ENCODE measurements around the gene ZBP1.
A peak's percentile ranks its signal among the peaks of the same experiment; 100 is the strongest.

ZBP1 gene

GRCh38 chr20:57601737-57602136 is 18.5 kb downstream of the ZBP1 start:
- FAIRE-seq (no peak), DNase-seq (ENCODE audit: insufficient read length, low spot score) (no peak)
- TF ChIP-seq SPI1 (IDR thresholded peaks at IDR 0.05; ENCODE audit: low read depth, low read length) (no peak), TAF1 (IDR thresholded peaks at IDR 0.05; ENCODE audit: low read depth, low read length) (no peak), POU2F2 (IDR thresholded peaks at IDR 0.05; ENCODE audit: low read depth, low read length) (no peak), POLR2AphosphoS5 (IDR thresholded peaks at IDR 0.05; ENCODE audit: low read depth, low read length) (no peak), POLR2A (IDR thresholded peaks at IDR 0.05; ENCODE audit: low read depth, low read length) (no peak), PAX5 (IDR thresholded peaks at IDR 0.05; ENCODE audit: insufficient read depth, low read length, severe bottlenecking) (no peak)

- DNase-seq (ENCODE audit: insufficient read length, low spot score) (no peak), FAIRE-seq (no peak)
- no peak for TF ChIP-seq PAX5 (IDR thresholded peaks at IDR 0.05; ENCODE audit: insufficient read depth, low read length, severe bottlenecking)
- TF ChIP-seq SPI1 (IDR thresholded peaks at IDR 0.05; ENCODE audit: low read depth, low read length) = no peak
- TF ChIP-seq POU2F2 (IDR thresholded peaks at IDR 0.05; ENCODE audit: low read depth, low read length) = no peak
- TF ChIP-seq POLR2AphosphoS5 (IDR thresholded peaks at IDR 0.05; ENCODE audit: low read depth, low read length) = no peak
- no peak for TF ChIP-seq POLR2A (IDR thresholded peaks at IDR 0.05; ENCODE audit: low read depth, low read length)
- no peak for TF ChIP-seq TAF1 (IDR thresholded peaks at IDR 0.05; ENCODE audit: low read depth, low read length)
Observed at GRCh38 chr20:57601211-57601570, 19.0 kb downstream of the ZBP1 start.

- FAIRE-seq = no peak
- no peak for TF ChIP-seq POU2F2 (IDR thresholded peaks at IDR 0.05; ENCODE audit: low read depth, low read length)
- no peak for TF ChIP-seq PAX5 (IDR thresholded peaks at IDR 0.05; ENCODE audit: insufficient read depth, low read length, severe bottlenecking)
- TF ChIP-seq POLR2AphosphoS5 (IDR thresholded peaks at IDR 0.05; ENCODE audit: low read depth, low read length) = no peak
- no peak for TF ChIP-seq TAF1 (IDR thresholded peaks at IDR 0.05; ENCODE audit: low read depth, low read length)
- TF ChIP-seq POLR2A (IDR thresholded peaks at IDR 0.05; ENCODE audit: low read depth, low read length) = no peak
- TF ChIP-seq SPI1 (IDR thresholded peaks at IDR 0.05; ENCODE audit: low read depth, low read length) = no peak
- no peak for DNase-seq (ENCODE audit: insufficient read length, low spot score)
Observed at GRCh38 chr20:57600320-57601210, 19.7 kb downstream of the ZBP1 start.

- DNase-seq (ENCODE audit: insufficient read length, low spot score) (no peak), FAIRE-seq (no peak)
- TF ChIP-seq TAF1 (IDR thresholded peaks at IDR 0.05; ENCODE audit: low read depth, low read length) (no peak), POU2F2 (IDR thresholded peaks at IDR 0.05; ENCODE audit: low read depth, low read length) (no peak), POLR2AphosphoS5 (IDR thresholded peaks at IDR 0.05; ENCODE audit: low read depth, low read length) (no peak), POLR2A (IDR thresholded peaks at IDR 0.05; ENCODE audit: low read depth, low read length) (no peak), PAX5 (IDR thresholded peaks at IDR 0.05; ENCODE audit: insufficient read depth, low read length, severe bottlenecking) (no peak), SPI1 (IDR thresholded peaks at IDR 0.05; ENCODE audit: low read depth, low read length) (no peak)
Observed at GRCh38 chr20:57598491-57598890, 21.7 kb downstream of the ZBP1 start.

GRCh38 chr20:57598060-57598459 is 22.2 kb downstream of the ZBP1 start:
- FAIRE-seq (no peak), DNase-seq (ENCODE audit: insufficient read length, low spot score) (no peak)

GRCh38 chr20:57596998-57597939 is 23.0 kb downstream of the ZBP1 start:
- DNase-seq (ENCODE audit: insufficient read length, low spot score) (peak; percentile 93), FAIRE-seq (peak; percentile 50)
- TF ChIP-seq POLR2AphosphoS5 (IDR thresholded peaks at IDR 0.05; ENCODE audit: low read depth, low read length) (no peak), TAF1 (IDR thresholded peaks at IDR 0.05; ENCODE audit: low read depth, low read length) (no peak), POU2F2 (IDR thresholded peaks at IDR 0.05; ENCODE audit: low read depth, low read length) (no peak), SPI1 (IDR thresholded peaks at IDR 0.05; ENCODE audit: low read depth, low read length) (no peak), PAX5 (IDR thresholded peaks at IDR 0.05; ENCODE audit: insufficient read depth, low read length, severe bottlenecking) (no peak), POLR2A (IDR thresholded peaks at IDR 0.05; ENCODE audit: low read depth, low read length) (no peak)

More at GRCh38 chr20:57598060-57598459, 22.2 kb downstream of the ZBP1 start:
- no peak for TF ChIP-seq TAF1 (IDR thresholded peaks at IDR 0.05; ENCODE audit: low read depth, low read length)

GRCh38 chr20:57596358-57596757 is 23.9 kb downstream of the ZBP1 start:
- DNase-seq (ENCODE audit: insufficient read length, low spot score) = no peak
- TF ChIP-seq POLR2AphosphoS5 (IDR thresholded peaks at IDR 0.05; ENCODE audit: low read depth, low read length) (no peak), POLR2A (IDR thresholded peaks at IDR 0.05; ENCODE audit: low read depth, low read length) (no peak), SPI1 (IDR thresholded peaks at IDR 0.05; ENCODE audit: low read depth, low read length) (no peak), TAF1 (IDR thresholded peaks at IDR 0.05; ENCODE audit: low read depth, low read length) (no peak), POU2F2 (IDR thresholded peaks at IDR 0.05; ENCODE audit: low read depth, low read length) (no peak), PAX5 (IDR thresholded peaks at IDR 0.05; ENCODE audit: insufficient read depth, low read length, severe bottlenecking) (no peak)
- no peak for FAIRE-seq

GRCh38 chr20:57595041-57596030 is 24.9 kb downstream of the ZBP1 start:
- no peak for TF ChIP-seq PAX5 (IDR thresholded peaks at IDR 0.05; ENCODE audit: insufficient read depth, low read length, severe bottlenecking)
- no peak for TF ChIP-seq POU2F2 (IDR thresholded peaks at IDR 0.05; ENCODE audit: low read depth, low read length)
- no peak for TF ChIP-seq TAF1 (IDR thresholded peaks at IDR 0.05; ENCODE audit: low read depth, low read length)
- TF ChIP-seq SPI1 (IDR thresholded peaks at IDR 0.05; ENCODE audit: low read depth, low read length) = no peak
- TF ChIP-seq POLR2AphosphoS5 (IDR thresholded peaks at IDR 0.05; ENCODE audit: low read depth, low read length) = no peak
- TF ChIP-seq POLR2A (IDR thresholded peaks at IDR 0.05; ENCODE audit: low read depth, low read length) = no peak
- no peak for FAIRE-seq
- no peak for DNase-seq (ENCODE audit: insufficient read length, low spot score)

Data from GM12891 (cell line).